Measurements from ENCODE around the gene RAD54L.
A peak's percentile ranks its signal among the peaks of the same experiment; 100 is the strongest.
"Not testable (repeated sequence)": the region's sequence is repeated elsewhere in the genome, so short reads cannot be mapped to it uniquely, and the experiment has no call there.

RAD54L gene

DNA sequence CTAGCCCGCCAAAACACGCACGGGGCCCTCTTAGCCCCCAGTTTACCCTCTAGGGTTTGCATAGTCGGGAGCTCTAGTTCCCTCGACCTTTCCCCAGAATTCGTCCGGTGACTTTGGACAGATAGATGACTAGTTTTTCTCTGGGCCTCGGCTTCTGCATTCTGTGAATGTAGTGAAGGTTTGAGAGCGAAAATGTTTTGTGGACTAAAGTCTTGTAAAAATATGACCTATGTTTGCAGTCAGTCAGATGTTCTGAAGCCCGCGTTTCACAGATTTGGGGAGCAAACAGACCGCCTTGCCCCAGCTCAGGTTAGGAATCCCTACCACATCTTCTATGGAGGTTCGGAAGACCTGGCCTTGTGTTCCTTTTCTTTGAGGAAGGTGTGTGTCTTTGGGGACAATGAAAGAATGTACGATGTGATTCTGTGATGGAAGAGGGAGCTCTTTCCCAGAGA, 56.3 kb downstream of the RAD54L start:
- H3K27ac ChIP-seq: peak overlapping the region; percentile 98

DNA sequence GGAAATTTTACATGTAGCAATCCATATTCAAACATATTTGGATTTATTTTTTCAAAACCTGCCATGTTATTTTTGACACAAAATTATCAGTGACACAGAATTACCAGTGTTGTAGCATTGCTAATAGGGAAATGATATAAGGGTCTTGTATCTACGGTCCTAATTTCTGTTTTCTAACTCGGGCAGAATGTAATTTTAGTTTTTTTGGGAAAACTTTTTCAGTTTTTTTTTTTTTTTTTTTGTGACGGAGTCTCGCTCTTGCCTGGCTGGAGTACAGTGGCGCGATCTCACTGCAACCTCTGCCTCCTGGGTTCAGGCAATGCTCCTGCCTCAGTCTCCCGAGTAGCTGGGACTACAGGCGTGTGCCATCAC, 58.6 kb downstream of the RAD54L start:
- TF ChIP-seq, protein P1, sequence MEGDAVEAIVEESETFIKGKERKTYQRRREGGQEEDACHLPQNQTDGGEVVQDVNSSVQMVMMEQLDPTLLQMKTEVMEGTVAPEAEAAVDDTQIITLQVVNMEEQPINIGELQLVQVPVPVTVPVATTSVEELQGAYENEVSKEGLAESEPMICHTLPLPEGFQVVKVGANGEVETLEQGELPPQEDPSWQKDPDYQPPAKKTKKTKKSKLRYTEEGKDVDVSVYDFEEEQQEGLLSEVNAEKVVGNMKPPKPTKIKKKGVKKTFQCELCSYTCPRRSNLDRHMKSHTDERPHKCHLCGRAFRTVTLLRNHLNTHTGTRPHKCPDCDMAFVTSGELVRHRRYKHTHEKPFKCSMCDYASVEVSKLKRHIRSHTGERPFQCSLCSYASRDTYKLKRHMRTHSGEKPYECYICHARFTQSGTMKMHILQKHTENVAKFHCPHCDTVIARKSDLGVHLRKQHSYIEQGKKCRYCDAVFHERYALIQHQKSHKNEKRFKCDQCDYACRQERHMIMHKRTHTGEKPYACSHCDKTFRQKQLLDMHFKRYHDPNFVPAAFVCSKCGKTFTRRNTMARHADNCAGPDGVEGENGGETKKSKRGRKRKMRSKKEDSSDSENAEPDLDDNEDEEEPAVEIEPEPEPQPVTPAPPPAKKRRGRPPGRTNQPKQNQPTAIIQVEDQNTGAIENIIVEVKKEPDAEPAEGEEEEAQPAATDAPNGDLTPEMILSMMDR (conservative IDR thresholded peaks at IDR 0.05): no peak
- H3K27ac ChIP-seq: peak overlapping the region; percentile 98

More for the DNA sequence above, 56.3 kb downstream of the RAD54L start:
- TF ChIP-seq, protein P1 (conservative IDR thresholded peaks at IDR 0.05): no peak

DNA sequence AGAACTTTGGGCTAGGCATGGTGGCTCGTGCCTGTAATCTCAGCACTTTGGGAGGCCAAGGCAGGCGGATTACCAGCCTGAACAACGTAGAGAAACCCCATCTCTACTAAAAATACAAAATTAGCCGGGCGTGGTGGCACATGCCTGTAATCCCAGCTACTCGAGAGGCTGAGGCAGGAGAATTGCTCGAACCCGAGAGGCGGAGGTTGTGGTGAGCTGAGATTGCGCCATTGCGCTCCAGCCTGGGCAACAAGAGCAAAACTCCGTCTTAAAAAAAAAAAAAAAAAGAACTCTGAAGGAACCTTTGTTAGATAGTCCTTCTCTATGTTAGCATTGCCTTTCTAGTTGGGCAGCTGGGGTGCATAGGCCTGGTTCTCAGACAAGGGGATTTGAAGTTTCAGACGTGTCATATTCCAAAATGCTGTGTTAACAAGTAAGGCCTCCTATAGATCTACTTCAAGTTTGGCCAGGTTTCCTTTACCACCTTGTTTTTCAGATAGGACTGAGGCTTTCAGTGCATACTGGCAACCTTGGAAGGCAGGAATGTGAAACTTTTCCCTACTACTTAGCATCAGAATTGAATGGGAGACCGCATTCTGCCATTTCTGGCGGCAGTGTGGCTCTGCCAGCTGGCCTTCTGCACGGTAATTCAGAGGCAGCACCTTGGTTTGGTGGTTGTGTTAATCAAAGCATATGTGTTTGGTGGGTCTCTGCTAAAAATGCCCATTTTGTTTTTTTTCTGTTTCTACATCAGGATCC, 62.0 kb downstream of the RAD54L start:
- no peak overlapping the region for H3K27ac ChIP-seq
- TF ChIP-seq, protein P1 (conservative IDR thresholded peaks at IDR 0.05): no peak

DNA sequence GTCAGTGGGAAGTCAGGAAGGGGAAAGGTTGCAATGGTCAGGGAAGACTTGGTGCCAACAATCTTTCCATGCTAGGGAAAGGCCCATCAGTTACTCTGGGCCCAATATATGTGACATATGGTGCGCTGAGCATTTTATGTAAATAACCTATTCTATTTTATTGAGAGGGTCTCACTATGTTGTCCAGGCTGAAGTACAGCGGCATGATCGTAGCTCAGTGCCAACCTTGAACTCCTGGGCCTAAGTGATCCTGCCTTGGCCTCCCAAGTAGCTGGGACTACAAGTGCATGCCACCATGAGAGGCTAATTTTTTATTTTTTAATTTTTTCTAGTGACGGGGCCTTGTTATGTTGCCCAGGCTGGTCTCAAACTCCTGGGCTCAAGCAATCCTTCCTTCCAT, 62.8 kb downstream of the RAD54L start:
- TF ChIP-seq, protein P1 (conservative IDR thresholded peaks at IDR 0.05): no peak
- no peak overlapping the region for H3K27ac ChIP-seq

DNA sequence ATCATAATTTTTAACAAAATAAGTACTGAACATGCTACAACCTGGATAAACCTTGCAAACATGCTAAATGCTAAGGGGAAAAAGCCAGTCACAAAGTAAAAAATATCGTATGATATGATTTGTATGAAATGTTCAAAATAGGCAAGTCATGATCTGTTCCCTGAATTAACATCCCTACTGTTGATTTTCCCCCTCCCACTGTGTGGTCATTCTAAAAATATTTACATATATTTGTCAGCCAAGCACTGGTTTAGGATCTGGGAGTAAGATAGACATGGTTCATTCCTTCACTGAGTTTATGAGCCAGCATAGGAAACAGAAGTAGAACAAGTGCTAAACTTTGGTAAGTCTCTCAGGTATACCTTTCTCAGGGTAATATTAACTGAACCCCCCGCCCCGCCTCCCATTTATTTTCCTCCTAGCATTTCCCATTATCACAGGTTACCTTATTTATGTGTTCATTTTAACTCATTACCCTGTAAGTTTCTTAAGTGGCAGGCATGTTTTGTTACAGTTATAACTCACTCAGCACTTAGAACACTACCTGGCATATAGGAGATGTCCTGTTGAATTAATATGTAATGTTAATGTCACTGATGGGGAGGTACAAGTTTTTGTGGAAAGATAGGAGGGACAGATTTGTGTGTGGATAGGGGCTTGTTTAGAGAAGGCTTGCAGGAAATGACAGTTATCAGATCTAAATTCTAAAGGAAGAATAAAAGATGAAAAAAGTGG, 68.3 kb downstream of the RAD54L start:
- TF ChIP-seq, protein P1 (conservative IDR thresholded peaks at IDR 0.05): no peak
- no peak overlapping the region for H3K27ac ChIP-seq

DNA sequence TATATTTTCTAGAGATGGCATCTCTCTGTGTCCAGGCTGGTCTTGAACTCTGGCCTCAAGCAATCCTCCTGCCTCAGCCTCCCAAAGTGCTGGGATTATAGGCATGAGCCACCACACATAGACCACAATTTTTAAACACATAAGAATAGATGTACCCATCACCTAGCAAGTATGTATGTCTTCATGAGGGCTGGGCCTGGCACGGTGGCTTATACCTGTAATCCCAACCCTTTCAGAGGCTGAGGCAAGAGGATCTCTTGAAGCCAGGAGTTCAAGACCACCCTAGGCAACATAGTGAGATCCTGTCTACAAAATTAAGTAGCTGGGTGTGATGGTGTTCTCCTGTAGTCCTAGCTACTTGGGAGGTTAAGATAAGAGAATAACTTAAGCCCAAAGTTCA, 69.8 kb downstream of the RAD54L start:
- H3K27ac ChIP-seq: no peak overlapping the region
- TF ChIP-seq, protein P1 (conservative IDR thresholded peaks at IDR 0.05): no peak

DNA sequence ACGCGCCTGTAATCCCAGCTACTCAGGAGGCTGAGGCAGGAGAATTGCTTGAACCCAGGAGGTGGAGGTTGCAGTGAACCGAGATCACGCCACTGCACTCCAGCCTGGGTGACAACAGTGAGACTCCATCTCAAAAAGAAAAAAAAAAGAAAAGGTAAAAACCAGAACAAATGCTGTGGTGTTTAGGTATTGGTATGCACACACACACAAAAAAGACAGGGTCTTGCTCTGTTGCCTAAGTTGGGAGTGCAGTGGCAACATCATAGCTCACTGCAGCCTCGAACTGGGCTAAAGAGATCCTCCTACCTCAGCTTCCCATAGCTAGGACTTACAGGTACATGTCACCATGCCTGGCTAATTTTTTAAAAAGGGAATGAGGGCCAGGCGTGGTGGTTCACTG, 71.7 kb downstream of the RAD54L start:
- H3K27ac ChIP-seq: not testable (repeated sequence)

DNA sequence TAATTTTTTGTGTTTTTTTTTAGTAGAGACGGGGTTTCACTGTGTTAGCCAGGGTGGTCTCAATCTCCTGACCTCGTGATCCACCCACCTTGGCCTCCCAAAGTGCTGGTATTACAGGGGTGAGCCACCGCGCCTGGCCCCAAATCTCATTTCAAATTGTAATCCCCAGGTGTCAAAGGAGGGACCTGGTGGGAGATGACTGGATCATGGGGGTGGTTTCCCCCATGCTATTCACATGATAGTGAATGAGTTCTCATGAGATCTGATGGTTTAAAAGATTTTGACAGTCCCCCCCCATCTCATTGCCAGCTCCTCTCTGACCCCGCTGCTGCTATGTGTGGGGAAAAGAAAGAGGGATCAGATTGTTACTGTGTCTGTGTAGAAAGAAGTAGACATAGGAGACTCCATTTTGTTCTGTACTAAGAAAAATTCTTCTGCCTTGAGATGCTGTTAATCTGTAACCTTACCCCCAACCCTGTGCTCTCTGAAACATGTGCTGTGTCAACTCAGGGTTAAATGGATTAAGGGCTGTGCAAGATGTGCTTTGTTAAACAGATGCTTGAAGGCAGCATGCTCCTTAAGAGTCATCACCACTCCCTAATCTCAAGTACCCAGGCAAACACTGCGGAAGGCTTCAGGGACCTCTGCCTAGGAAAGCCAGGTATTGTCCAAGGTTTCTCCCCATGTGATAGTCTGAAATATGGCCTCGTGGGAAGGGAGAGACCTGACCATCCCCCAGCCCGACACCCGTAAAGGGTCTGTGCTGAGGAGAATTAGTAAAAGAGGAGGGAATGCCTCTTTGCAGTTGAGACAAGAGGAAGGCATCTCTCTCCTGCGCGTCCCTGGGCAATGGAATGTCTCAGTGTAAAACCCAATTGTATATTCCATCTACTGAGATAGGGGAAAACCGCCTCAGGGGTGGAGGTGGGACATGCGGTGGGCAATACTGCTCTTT, 72.7 kb downstream of the RAD54L start:
- H3K27ac ChIP-seq: not testable (repeated sequence)

DNA sequence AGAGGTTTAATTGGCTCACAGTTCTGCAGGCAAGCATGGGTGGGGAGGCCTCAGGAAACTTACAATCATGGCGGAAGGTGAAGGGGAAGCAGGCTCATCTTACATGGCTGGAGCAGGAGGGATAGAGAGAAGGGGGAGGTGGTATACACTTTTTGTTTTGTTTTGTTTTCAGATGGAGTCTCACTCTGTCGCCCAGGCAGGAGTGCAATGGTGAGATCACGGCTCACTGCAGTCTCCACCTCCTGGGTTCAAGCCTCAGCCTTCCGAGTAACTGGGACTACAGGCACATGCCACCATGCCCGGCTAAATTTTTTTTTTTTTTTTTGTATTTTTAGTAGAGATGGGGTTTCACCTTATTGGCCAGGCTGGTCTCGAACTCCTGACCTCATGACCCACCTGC, 74.6 kb downstream of the RAD54L start:
- not testable (repeated sequence) for H3K27ac ChIP-seq

DNA sequence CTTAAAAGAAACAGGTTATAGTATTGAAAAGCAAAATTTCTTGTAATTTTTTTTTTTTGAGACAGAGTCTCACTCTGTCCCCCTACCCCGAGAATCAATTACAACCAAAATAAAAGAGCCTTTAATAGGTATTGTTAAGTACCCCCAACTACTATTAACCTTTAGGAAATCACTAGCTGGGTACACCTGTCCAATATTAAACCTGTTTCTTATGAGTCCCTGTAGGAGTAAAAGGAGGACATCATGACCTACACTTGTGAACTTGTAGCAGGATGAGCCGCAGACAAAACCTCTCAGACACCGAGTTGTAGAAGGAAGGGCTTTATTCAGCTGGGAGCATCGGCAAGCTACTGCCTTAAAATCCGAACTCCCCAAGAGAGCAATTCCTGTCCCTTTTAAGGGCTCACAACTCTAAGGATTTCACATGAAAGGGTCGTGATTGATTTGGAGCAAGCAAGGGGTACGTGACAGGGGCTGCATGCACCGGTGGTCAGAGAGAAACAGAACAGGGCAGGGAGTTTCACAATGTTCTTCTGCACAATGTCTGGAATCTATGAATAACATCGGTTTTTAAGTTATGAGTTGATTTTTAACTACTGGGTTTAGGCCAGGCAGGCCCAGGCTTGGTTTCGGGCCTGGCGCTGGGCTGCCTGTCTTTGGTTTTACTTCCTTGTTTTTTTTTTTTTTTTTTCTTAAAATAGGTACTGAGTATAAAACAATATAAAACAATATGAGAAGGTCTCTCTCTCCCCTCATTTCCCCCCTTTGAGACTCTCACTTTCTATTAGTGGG, 77.9 kb downstream of the RAD54L start:
- H3K27ac ChIP-seq: not testable (repeated sequence)

All from VCaP (cell line).